Trophoblast cell (in vitro differentiated cells and primary cell): ENCODE measurements around the gene ZNF212.

Experiments used
- DNase-seq, 2 donors: peaks; one replicate each; pipeline ENCODE4 v3.0.0-alpha.2; 2016
- H2AFZ ChIP-seq: 2 replicates; pipeline ENCODE4 v1.6.1; 2013; ENCODE audit warnings: low read length, moderate library complexity, mild to moderate bottlenecking; ENCODE audit not compliant: insufficient read depth, poor library complexity
- H2AK5ac ChIP-seq: 2 replicates; pipeline ENCODE4 v1.6.1; 2013; ENCODE audit warnings: mild to moderate bottlenecking, low read length
- H2BK120ac ChIP-seq: 2 replicates; pipeline ENCODE4 v1.6.1; 2013; ENCODE audit warnings: low read length, mild to moderate bottlenecking, moderate library complexity; ENCODE audit not compliant: insufficient read depth, poor library complexity
- H2BK12ac ChIP-seq: 2 replicates; pipeline ENCODE4 v1.6.1; 2013; ENCODE audit warnings: mild to moderate bottlenecking, low read length, moderate library complexity
- H2BK5ac ChIP-seq: 2 replicates; pipeline ENCODE4 v1.6.1; 2013; ENCODE audit warnings: low read length, low read depth, moderate library complexity, mild to moderate bottlenecking; ENCODE audit not compliant: poor library complexity
- H3K14ac ChIP-seq: 2 replicates; pipeline ENCODE4 v1.6.1; 2013; ENCODE audit warnings: mild to moderate bottlenecking, low read length
- H3K18ac ChIP-seq: 2 replicates; pipeline ENCODE4 v1.6.1; 2013; ENCODE audit warnings: mild to moderate bottlenecking, low read length
- H3K23ac ChIP-seq: 2 replicates; pipeline ENCODE4 v1.6.1; 2013; ENCODE audit warnings: low read length
- H3K27ac ChIP-seq: 2 replicates; pipeline ENCODE4 v1.5.1; 2013; ENCODE audit warnings: low read depth, mild to moderate bottlenecking, inconsistent platforms, low read length, moderate library complexity
- H3K27me3 ChIP-seq: 2 replicates; pipeline ENCODE4 v1.6.1; 2013; ENCODE audit warnings: inconsistent platforms, mild to moderate bottlenecking, low read length, moderate library complexity; ENCODE audit not compliant: insufficient read depth
- H3K36me3 ChIP-seq, 2 experiments: 1 replicate in 1 of 2; 2 replicates in 1 of 2; pipeline ENCODE4 v1.6.1; 2013; ENCODE audit warnings: low read length in 2 of 2, mild to moderate bottlenecking in 2 of 2, moderate library complexity in 1 of 2; ENCODE audit not compliant: insufficient read depth in 2 of 2, control insufficient read depth in 1 of 2
- H3K4ac ChIP-seq: 2 replicates; pipeline ENCODE4 v1.6.1; 2013; ENCODE audit warnings: low read depth, mild to moderate bottlenecking, low read length, moderate library complexity
- H3K4me1 ChIP-seq, 2 experiments: 1 replicate in 1 of 2; 2 replicates in 1 of 2; pipeline ENCODE4 v1.6.1; 2013; ENCODE audit warnings: low read length in 2 of 2, mild to moderate bottlenecking in 2 of 2, moderate library complexity in 1 of 2; ENCODE audit not compliant: insufficient read depth in 2 of 2, control insufficient read depth in 1 of 2
- H3K4me2 ChIP-seq: 2 replicates; pipeline ENCODE4 v1.6.1; 2013; ENCODE audit warnings: inconsistent platforms, mild to moderate bottlenecking, low read length, moderate library complexity
- H3K4me3 ChIP-seq: 2 replicates; pipeline ENCODE4 v1.5.1; 2013; ENCODE audit warnings: mild to moderate bottlenecking, low read depth, low read length, inconsistent platforms
- H3K79me1 ChIP-seq: one replicate; pipeline ENCODE4 v1.6.1; 2013; ENCODE audit warnings: low read length
- H3K79me2 ChIP-seq: 2 replicates; pipeline ENCODE4 v1.6.1; 2013; ENCODE audit warnings: low read length, mild to moderate bottlenecking; ENCODE audit not compliant: control insufficient read depth, insufficient read depth, poor library complexity
- H3K9ac ChIP-seq: 2 replicates; pipeline ENCODE4 v1.6.1; 2013; ENCODE audit warnings: mild to moderate bottlenecking, low read length
- H3K9me3 ChIP-seq: 2 replicates; pipeline ENCODE4 v1.6.1; 2013; ENCODE audit warnings: low read depth, mild to moderate bottlenecking, control low read depth, inconsistent platforms, low read length; ENCODE audit not compliant: insufficient read depth
- H4K12ac ChIP-seq: 2 replicates; pipeline ENCODE4 v1.6.1; 2013; ENCODE audit warnings: low read depth, mild to moderate bottlenecking, low read length, moderate library complexity
- H4K8ac ChIP-seq: 2 replicates; pipeline ENCODE4 v1.6.1; 2013; ENCODE audit warnings: low read depth, mild to moderate bottlenecking, low read length, moderate library complexity
- H4K91ac ChIP-seq: one replicate; pipeline ENCODE4 v1.6.1; 2013; ENCODE audit warnings: low read depth, mild to moderate bottlenecking, low read length, moderate library complexity
- WGBS: extraction: QIAGEN DNeasy Blood & Tissue Kit; methylation state at CpG from one replicate; pipeline ENCODE4 v1.1.7; 2013; ENCODE audit warnings: missing lambda C conversion rate; ENCODE audit not compliant: insufficient read length, insufficient coverage; ENCODE audit errors: extremely low coverage; 5-methylcytosine and 5-hydroxymethylcytosine counted together

Gene ZNF212

DNA sequence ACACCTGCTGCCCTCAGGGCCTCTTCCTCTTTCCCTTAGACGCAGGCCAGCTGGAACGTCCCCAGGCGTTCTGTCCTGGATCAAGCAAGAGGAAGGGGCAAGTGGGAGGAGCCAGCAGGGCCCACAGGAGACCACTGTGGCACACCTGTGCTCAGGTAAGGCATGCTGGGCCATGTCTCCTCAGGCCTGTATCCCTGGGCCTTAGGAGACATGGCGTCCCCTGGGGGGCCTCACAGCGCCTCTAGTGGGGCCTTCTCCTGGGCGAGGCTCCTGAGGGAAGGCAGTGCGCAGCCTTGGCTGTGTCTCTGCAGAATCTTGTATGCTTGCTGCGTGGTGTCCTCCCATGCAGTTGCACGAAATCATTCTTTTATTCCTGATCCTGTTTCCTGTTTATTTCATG is 53.9 kb downstream of the ZNF212 start:
- Histone ChIP-seq H4K12ac (no peak overlapping the region), H3K27ac (no peak overlapping the region), H3K9me3 (no peaks in the 10 kb centered on the region), H2AFZ (no peak overlapping the region), H2AK5ac (no peak overlapping the region), H3K4ac (no peak overlapping the region), H2BK120ac (no peak overlapping the region), H3K14ac (no peak overlapping the region), H3K36me3 (peaks cover 2 to 6% of the 10 kb centered on the region in 2 experiments), H3K18ac (no peak overlapping the region), H3K4me3 (no peak overlapping the region), H3K9ac (no peak overlapping the region), H3K4me1 (no peaks in the 10 kb centered on the region), H2BK5ac (no peak overlapping the region), H3K79me2 (no peaks in the 10 kb centered on the region), H3K23ac (no peak overlapping the region), H2BK12ac (no peak overlapping the region), H4K91ac (no peak overlapping the region), H3K79me1 (no peaks in the 10 kb centered on the region), H3K27me3 (no peaks in the 10 kb centered on the region), H3K4me2 (no peak overlapping the region), H4K8ac (no peak overlapping the region)
- no CpG with 5 or more reads among the region's 9 CpGs for WGBS
- DNase-seq: no peak

DNA sequence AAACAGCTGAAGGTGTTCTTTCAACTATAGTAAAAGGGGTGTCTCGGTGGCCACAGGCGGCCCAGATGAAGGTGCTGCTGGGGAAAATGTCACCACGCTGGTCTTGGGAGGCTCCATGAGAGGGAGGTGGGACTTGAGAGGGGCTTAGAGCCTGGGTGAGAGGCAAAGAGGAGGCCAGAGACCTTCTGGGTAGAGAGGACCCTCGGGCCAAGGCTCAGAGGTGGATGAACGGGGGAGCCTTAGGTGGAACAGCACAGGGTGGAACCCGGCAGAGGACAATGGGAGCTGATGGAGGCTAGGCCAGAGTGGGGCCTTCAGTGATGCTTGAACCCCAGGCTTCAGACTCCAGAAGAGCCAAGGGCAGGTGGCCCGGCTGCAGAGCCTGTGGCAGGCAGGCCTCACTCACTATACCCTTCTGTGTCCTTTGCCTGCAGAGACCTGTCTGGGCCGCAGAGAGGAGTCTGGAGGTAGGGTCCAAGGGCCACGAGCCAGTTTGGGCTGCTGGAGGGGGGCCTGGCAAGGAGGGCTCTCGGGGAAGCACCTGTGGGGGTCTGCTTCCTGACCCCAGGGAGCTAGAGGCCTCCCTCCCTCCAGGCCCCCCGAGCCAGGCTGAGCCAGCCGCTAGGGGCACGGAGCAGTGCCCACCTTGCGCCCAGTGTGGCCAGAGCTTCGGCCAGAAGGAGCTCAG is 54.6 kb downstream of the ZNF212 start:
- H3K4ac ChIP-seq: no peak overlapping the region
- H2AFZ ChIP-seq: no peak overlapping the region
- H3K27ac ChIP-seq: no peak overlapping the region
- H2BK12ac ChIP-seq: no peak overlapping the region
- no peaks in the 10 kb centered on the region for H3K27me3 ChIP-seq
- H3K4me1 ChIP-seq: no peaks in the 10 kb centered on the region
- no peak for DNase-seq
- WGBS: no CpG with 5 or more reads among the region's 15 CpGs
- H3K4me3 ChIP-seq: peak overlapping the region; percentile 46
- H3K18ac ChIP-seq: no peak overlapping the region
- H2AK5ac ChIP-seq: no peak overlapping the region
- H3K14ac ChIP-seq: no peak overlapping the region
- H2BK5ac ChIP-seq: no peak overlapping the region
- peaks cover 5% of the 10 kb centered on the region for H3K9me3 ChIP-seq
- peaks cover 2 to 6% of the 10 kb centered on the region in 2 experiments for H3K36me3 ChIP-seq
- H3K79me1 ChIP-seq: no peaks in the 10 kb centered on the region
- H4K91ac ChIP-seq: no peak overlapping the region
- H2BK120ac ChIP-seq: no peak overlapping the region
- no peak overlapping the region for H4K8ac ChIP-seq
- H3K79me2 ChIP-seq: no peaks in the 10 kb centered on the region
- no peak overlapping the region for H3K9ac ChIP-seq
- H3K4me2 ChIP-seq: no peak overlapping the region
- no peak overlapping the region for H4K12ac ChIP-seq
- no peak overlapping the region for H3K23ac ChIP-seq

DNA sequence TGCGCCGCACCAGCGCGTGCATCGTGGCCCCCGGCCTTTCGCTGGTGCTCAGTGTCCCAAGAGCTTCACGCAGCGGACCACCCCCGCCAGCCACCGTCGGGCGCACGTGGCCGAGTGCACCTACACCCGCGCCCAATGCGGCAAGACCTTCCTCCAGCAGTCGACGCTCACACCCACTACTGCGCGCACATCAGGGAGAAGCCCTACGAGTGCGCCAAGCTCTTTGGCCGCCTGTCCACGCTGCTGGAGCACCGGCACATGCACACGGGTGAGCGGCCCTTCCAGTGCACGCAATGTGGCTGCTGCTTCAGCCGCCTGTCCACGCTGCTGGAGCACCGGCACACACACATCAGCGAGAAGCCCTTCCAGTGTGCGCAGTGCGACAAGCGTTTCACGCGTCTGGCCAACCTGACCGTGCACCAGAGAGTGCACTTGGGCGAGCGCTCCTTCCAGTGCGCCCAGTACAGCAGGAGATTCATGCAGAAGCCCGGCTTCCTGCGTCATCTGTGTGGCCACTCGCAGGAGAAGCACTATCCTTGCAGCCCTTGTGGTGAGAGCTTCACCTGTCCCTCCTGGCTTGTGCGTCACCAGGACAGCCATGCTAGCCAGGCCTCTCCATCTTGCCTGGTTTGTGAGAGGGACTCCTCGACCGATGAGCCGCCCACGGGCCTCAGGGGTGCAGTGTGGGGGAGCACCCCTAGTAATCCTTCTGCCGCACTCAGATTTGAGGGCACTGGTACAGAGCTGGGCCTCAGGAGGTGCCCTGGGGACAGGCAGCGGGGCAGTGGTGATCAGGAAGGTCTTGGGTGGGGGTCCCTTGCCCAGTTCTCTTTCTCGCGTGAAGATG is 55.4 kb downstream of the ZNF212 start:
- no peak overlapping the region for H4K91ac ChIP-seq
- H2BK12ac ChIP-seq: no peak overlapping the region
- H3K79me1 ChIP-seq: no peaks in the 10 kb centered on the region
- no peaks in the 10 kb centered on the region for H3K79me2 ChIP-seq
- H2AFZ ChIP-seq: no peak overlapping the region
- no peak overlapping the region for H4K8ac ChIP-seq
- no peak overlapping the region for H3K23ac ChIP-seq
- no peaks in the 10 kb centered on the region for H3K27me3 ChIP-seq
- no peak overlapping the region for H3K18ac ChIP-seq
- no peak overlapping the region for H2BK5ac ChIP-seq
- peaks cover 2 to 4% of the 10 kb centered on the region in 2 experiments for H3K36me3 ChIP-seq
- H2AK5ac ChIP-seq: no peak overlapping the region
- no peak overlapping the region for H4K12ac ChIP-seq
- WGBS: no CpG with 5 or more reads among the region's 55 CpGs
- no peak overlapping the region for H3K27ac ChIP-seq
- no peak overlapping the region for H3K14ac ChIP-seq
- peak overlapping the region; percentile 46 for H3K4me3 ChIP-seq
- no peak overlapping the region for H3K9ac ChIP-seq
- H2BK120ac ChIP-seq: no peak overlapping the region
- no peak overlapping the region for H3K4ac ChIP-seq
- no peak overlapping the region for H3K4me2 ChIP-seq
- H3K4me1 ChIP-seq: no peaks in the 10 kb centered on the region
- DNase-seq: no peak
- H3K9me3 ChIP-seq: peaks cover 5% of the 10 kb centered on the region

DNA sequence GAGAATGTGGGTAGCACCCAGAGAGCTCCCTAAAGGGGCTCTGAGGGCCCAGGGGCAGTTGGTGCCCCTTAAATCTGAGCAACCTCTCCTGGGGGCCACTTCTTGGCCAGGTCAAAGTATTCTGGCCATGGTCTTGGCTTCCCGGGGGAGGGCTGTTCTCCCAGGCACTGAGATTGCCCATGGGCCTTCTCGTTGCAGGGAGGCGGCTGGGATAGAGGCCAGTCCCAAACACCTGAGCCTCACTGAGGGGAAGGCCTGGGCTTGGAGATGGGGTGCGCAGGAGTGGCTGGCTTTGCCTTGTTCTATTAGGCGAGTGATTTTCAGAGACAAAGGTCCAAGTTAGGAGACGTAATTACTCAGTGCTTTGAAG is 56.0 kb downstream of the ZNF212 start:
- H3K4me1 ChIP-seq: no peaks in the 10 kb centered on the region
- no peaks in the 10 kb centered on the region for H3K79me2 ChIP-seq
- no peak overlapping the region for H3K4me3 ChIP-seq
- H2BK12ac ChIP-seq: no peak overlapping the region
- DNase-seq: no peak
- no peak overlapping the region for H2BK120ac ChIP-seq
- no peak overlapping the region for H2AK5ac ChIP-seq
- no peak overlapping the region for H3K4me2 ChIP-seq
- H3K4ac ChIP-seq: no peak overlapping the region
- H2BK5ac ChIP-seq: no peak overlapping the region
- H3K18ac ChIP-seq: no peak overlapping the region
- no CpG with 5 or more reads among the region's 6 CpGs for WGBS
- no peak overlapping the region for H3K9ac ChIP-seq
- peaks cover 2 to 4% of the 10 kb centered on the region in 2 experiments for H3K36me3 ChIP-seq
- no peak overlapping the region for H4K8ac ChIP-seq
- H3K27me3 ChIP-seq: no peaks in the 10 kb centered on the region
- no peaks in the 10 kb centered on the region for H3K79me1 ChIP-seq
- H3K23ac ChIP-seq: no peak overlapping the region
- no peak overlapping the region for H4K12ac ChIP-seq
- peaks cover 5% of the 10 kb centered on the region for H3K9me3 ChIP-seq
- no peak overlapping the region for H3K14ac ChIP-seq
- H2AFZ ChIP-seq: no peak overlapping the region
- H4K91ac ChIP-seq: no peak overlapping the region
- no peak overlapping the region for H3K27ac ChIP-seq
